Left hindlimb (tissue), 1 donor: Measurements from ENCODE around the gene CLSTN2.

Experiments used
- DNase-seq: peaks from one replicate; pipeline ENCODE4 v3.0.0-alpha.2; 2018

Gene CLSTN2

DNA sequence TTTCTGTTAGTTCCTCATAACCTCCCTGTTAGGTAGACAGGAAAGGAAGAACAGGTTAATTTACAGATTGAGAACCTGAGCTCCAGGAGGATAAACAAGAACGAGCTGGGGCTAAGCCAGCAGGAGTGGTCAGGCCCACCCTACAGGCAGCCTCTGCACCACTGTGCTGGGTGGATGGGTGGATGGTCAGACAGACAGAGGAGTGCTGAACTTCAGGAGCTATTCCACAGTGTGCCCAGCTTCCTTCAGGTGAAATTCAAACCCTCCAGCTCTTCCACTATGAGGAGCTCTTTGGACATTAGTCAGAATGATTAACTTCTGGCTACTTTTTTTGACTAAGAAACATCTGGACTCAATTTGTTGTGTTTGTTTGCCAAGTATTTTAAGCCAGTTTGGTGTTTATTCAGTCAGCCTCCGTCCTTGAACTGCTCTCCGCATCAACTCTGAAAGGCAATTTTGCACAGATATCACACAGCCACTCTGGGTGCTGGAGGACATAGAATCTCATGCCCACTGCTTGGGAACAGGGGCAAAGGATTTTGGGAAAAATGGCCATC, 361.9 kb downstream of the CLSTN2 start:
- no peak for DNase-seq

GRCh38 chr3:140298043-140298442, 363.1 kb downstream of the CLSTN2 start:
- no peak for DNase-seq

DNA sequence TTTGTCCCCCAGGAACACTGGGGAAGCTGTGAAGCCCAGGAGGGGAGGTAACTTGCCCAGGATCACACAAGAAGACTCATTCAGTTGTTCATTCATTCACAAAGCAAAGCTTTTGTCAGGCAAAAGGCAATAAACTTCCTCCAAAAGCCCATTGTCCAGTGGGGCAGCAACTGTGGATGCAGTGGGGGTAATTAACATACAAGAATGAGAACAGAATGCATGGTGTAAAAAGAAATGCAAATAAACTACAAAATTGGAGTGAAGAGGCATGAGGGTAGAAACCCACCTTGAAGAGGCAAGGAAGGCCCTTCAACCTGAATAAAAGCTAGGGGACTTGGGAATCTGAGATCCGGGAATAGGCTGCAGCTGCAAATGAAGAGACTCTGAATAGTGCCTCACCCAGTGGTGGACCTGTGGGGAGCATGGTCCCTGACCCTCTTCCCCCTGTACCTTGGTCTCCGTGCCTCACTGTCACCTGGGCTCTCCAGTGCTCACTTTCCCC, 363.6 kb downstream of the CLSTN2 start:
- no peak for DNase-seq

DNA sequence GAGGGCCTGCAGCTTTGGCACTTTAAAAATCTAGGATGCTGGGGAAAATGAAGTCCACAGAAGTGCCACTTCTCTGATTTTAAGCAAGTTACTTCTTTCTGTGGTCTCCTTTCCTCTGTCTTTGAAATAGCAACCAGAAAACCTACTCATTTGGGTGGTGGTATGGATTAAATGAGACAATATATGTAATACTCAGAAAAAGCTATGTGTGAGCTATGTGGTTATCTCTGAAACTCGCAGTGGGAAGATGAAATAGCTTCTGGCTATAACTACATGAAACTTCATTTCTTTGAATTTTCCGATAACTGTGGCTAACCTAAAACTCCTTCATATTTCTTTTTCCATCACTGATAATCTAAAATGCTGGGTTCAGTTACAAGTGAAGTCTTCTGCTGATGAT, 368.9 kb downstream of the CLSTN2 start:
- no peak for DNase-seq

DNA sequence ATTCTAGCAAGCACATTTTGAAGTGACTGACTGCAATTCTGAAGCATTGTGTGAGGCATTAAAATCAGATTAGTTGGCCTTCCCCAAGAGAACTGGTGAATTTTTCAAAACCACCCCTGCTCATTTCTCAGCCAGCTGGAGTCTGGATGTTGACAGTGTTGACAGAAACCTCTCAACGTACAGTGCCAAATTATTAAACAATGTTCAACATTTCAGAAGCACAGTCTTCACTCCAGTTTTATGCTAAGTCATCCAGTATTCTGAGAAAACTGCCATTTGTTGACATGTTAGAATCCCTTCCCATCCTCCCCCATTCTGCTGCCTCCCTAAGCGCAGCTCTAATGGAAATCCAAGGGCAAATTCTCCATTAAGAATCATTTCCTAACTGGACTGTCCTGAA, 373.6 kb downstream of the CLSTN2 start:
- DNase-seq: no peak

DNA sequence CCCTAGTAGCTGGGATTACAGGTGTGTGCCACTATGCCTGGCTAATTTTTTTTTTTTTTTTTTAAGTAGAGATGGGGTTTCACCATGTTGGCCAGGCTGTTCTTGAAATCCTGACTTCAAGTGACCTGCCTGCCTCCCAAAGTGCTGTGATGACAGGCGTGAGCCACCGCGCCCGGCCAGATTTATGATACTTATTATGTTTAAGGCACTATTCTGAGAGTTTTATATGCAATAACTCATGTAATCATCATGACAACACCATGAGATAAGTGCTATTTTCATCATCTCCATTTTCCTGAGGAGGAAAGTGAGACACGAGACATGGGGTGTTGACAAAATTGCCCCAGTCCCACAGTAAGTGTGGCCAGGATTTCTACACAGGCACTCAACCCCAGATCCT, 376.4 kb downstream of the CLSTN2 start:
- DNase-seq: no peak

DNA sequence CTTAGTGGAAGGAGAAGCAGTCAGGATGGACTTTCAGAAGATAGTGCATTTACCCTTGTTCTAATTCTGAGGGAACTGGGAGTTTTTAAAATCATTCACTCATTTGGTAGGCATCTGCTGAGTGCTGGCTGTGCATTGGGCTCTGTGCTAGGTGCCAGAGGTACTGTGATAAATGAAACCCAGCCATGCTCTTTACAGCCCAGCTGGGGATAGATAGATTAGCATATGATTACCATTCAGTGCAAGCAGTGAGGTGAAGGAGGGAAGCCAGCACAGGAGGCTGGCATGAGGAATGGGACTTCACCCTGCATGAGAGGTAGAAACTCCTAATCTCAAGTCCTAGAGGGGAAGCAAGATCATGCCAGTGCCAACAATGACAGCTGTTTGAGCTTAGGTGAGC, 381.0 kb downstream of the CLSTN2 start:
- no peak for DNase-seq

DNA sequence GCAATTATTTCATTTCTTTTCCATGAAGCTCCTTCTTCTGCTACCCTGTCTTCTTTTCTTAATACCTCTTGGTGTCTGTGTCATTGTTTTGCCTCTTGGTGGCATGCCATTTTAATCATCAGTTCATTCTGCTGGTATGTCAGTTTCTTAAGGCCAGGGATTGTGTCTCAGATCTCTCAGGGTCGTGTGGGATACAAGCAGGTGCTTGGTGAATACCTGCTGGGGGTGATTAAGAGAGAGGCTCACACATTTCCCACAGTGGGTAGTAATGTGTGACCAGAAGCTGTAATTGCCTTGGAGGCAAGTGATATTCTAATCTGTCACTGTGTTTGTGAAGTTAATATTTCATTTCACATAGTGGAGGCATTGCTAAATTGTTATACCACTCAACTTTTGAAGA, 381.5 kb downstream of the CLSTN2 start:
- DNase-seq: no peak

GRCh38 chr3:140316868-140317400, 381.9 kb downstream of the CLSTN2 start:
- no peak for DNase-seq

- no peak for DNase-seq
Observed at GRCh38 chr3:140319739-140320138, 384.8 kb downstream of the CLSTN2 start.

DNA sequence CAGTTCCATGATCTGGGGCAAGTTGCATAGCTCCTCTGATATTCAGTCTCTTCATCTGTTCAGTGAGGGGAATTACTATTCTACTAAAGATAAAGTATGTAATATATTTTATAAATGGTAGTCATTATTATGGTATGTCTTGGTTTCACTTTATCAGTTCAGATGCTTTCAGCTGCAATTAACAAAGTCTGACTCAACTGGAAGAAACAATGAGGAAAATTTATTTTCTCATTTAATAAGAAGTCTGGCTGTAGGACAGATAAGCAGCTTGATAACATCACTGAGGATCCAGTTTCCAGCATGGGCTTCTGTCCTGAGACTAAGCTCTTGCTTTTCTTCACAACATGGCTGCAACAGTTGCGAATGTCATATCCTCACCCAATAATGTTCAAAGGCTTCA, 388.6 kb downstream of the CLSTN2 start:
- DNase-seq: no peak

GRCh38 chr3:140332131-140332530, 397.1 kb downstream of the CLSTN2 start:
- DNase-seq: no peak

GRCh38 chr3:140334132-140334929, 399.3 kb downstream of the CLSTN2 start:
- no peak for DNase-seq

- no peak for DNase-seq
Observed at GRCh38 chr3:140336465-140336864, 401.5 kb downstream of the CLSTN2 start.

DNA sequence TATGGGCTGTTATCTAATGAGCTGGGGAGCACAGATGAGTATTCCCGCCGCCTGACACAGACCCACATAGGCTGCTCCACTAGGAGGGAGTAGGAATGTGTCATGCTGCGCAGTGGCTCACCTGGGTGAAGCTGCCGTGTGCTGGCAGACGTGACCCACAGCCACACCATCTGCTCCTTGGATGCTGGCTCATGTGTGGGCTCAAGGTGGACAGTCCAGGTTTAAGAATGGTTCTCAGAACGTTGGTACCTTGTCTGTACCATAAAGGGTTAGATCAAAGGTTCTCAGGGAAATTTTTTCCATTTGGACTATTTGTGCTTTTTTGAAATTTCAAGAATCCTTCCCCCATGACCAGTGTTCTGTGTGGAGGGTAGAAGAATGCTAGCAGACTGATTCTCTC, 403.9 kb downstream of the CLSTN2 start:
- DNase-seq: no peak

DNA sequence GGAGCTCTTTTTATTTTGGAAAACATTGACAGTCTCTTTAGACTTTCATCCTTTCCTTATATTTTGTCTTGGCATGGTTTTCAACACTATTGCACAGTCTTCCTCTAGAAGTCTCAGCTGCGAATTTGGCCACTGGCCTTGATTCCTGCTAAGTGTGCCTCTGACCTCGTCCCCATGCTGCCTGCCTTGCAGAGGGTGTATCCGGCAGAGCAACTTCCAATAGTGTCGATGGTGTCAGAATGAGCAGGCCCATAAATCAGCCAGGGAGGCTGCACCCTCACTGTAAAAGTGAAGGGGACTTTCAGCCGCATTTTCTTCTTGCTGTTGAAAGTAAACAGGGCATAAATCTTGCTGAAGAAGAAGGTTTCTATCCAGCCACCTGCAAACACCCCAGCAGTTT, 406.2 kb downstream of the CLSTN2 start:
- no peak for DNase-seq

DNA sequence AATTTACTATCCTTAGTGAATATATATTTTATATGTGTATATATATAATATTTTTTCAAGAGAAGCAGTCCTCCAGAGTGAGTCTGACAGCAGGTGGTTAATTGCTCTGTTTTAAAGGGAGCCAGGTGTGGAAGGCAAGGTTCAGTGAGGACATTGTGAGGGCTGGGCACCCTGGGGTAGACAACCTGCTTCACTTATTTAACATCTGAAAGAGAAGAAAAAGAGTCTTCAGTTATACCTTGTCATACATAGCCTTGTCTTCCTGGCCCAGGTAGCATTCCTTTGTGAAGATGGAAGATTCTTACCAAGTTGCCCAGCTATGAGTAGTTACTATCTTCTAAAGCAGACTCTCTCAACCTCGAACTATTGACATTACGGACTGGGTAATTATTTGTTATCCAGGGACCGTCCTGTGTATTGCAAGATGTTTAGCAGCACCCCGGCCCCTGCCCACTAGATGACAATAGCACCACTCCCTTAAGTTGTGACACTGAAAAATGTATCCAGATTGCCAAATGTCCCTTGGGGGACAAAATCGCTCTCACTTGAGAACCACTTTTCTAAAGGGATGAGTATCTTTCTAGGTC, 406.9 kb downstream of the CLSTN2 start:
- no peak for DNase-seq

DNA sequence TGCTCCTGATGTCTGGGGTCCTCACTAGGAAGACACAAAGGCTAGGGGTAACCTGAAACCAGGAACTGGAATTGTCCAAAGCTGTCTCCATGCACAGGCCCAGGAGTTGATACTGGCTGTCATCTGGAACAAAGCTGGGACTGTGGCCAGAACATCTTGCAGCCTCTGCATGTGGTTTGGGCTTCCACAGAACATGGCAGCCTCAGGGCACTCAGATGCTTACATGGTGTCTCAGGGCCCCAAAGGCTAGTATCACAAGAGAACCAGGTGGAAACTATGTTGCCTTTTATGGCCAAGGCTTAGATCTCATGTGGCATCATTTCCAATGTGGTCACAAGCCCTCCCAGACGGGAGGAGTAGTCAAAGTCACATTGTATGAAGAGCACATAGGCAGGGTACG, 407.7 kb downstream of the CLSTN2 start:
- DNase-seq: no peak

- DNase-seq: no peak
Observed at GRCh38 chr3:140343211-140344081, 408.5 kb downstream of the CLSTN2 start.

DNA sequence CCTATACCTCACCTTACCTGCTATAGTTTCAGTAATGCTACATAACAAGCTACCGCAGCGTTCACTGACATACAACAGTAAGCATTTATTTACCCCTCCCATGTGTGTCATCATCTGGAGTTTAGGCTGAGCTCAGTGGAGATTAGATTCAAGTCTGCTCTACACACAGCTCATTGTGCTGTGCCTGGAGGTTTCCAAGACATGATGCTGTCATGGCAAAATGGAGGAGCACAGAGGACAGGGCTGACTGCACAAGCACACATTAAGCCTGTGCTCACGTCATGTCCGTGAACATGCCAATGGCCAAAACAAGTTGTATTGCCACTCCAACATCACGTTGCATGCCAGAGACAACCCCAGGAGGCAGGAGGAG, 409.1 kb downstream of the CLSTN2 start:
- DNase-seq: no peak

DNA sequence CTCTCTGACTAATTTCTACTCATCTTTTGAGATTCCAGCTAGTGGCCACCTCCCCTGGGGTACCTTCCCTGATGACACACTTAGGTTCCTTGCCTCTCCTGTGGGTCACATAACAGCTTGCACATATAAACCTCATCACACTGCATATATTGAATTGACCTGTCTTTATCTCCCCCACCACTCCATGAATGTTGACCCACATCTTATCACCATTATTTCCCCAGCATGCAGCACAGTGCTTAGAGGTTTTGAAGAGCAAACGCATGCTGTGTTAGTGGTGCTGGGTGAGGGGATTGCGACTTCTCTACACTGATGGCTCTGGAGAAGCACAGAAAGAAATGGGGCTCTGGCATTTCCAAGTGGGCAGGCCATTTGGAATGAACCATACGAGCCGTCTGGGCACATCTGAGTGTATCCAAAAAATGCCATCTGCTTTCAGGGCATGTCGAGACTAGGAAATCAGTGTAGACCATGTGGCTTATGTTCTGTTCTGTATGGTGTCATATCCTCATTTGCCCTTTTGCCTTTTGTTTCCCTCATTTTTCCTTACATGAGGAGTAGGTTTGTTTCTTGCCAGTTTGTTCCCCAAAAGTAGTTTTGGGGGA, 409.7 kb downstream of the CLSTN2 start:
- no peak for DNase-seq

DNA sequence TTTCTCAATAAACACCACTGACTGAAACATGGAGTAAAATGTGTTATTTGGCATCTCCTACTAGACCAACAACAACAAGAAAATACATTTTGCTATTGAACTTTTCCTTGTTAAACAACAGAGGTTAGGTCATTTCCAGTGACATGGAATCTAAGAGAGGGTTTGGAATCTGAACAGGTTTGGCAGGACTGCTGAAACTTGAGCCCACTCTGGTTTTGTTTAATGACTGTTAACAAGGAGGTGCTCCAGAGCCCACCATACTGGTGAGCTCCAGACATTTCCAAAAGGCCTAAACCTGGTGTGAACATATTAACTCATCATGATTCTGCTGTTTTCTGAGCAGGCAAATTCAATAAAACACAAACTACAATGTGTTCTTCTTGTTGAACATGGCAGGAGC, 412.2 kb downstream of the CLSTN2 start:
- DNase-seq: no peak

DNA sequence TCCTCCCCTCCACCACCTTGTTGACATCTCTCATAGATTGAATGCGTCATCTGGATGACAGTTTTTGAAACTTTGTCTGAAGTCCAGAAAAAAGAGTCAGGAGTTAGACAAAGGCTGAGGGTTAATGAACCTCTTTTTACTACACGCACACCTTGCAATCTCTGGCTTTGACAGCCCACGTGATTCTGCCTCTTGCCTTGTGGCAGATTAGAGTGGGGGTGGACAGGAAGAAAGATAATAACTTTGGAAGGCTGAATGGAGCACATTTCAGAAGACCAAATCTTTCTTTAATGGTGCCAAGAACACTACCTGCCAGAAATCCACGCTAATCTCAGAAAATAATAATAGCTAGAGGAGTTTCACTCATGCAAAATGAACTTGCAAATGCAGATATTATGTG, 415.0 kb downstream of the CLSTN2 start:
- DNase-seq: no peak
